Measurements from ENCODE around the gene PACS2. TPM values are rescaled to one million over a fixed set of nuclear protein-coding genes. Genes with fewer than 3 reads are reported as not detected.

PACS2 gene
- total RNA-seq, 1 experiment from 2014 or later = 55.2 TPM

GRCh38 chr14:105366386-105367074, 52.0 kb downstream of the PACS2 start:
- Histone ChIP-seq H3K4me1 (ENCODE audit: control insufficient read depth, insufficient read depth, low read length) (no peaks in the 10 kb centered on the region), H3K27me3 (ENCODE audit: control insufficient read depth, insufficient read depth, low read length) (no peaks in the 10 kb centered on the region), H3K4me3 (ENCODE audit: low read depth in 2 of 2, low read length in 2 of 2) (no peak overlapping the region), H3K27ac (ENCODE audit: low read length) (no peak overlapping the region), H3K36me3 (ENCODE audit: control insufficient read depth, insufficient read depth, low read length) (no peaks in the 10 kb centered on the region), H3K9me3 (ENCODE audit: control insufficient read depth, insufficient read depth, low read depth, low read length) (no peaks in the 10 kb centered on the region)
- BruUV-seq (replicated peaks) = no TSS peak
- no peak for TF ChIP-seq TCF7L2 (IDR thresholded peaks at IDR 0.05; ENCODE audit: low read depth, low read length)
- TF ChIP-seq SIN3A (IDR thresholded peaks at IDR 0.05; ENCODE audit: borderline replicate concordance, insufficient read depth, low read depth, low read length) = no peak
- no peak for TF ChIP-seq POLR2AphosphoS5 (IDR thresholded peaks at IDR 0.05; ENCODE audit: low read depth, low read length)
- TF ChIP-seq CTCF (IDR thresholded peaks at IDR 0.05) = no peak
- no peak for TF ChIP-seq REST (IDR thresholded peaks at IDR 0.05; ENCODE audit: insufficient read depth in 1 of 2, low read depth in 2 of 2, low read length in 1 of 2)
- intact Hi-C loops (cut with micrococcal nuclease; ENCODE audit: unreplicated experiment) = no loop called here
- POLR2A ChIA-PET = interaction anchor here (0.5 kb wide), 1 partner anchor 123 kb away, joined by 3 read pairs; no protein-coding TSS in a partner anchor
- in situ Hi-C loops (cut with HindIII; ENCODE audit: low pct_unique_long_range_greater_than_20kb, low sequenced_read_pairs) = no loop called here
- ATAC-seq (no peak), DNase-seq (ENCODE audit: low read depth, low spot score) (no peak)
- CTCF ChIA-PET = no interaction called here

GRCh38 chr14:105367116-105368031, 52.8 kb downstream of the PACS2 start:
- BruUV-seq (replicated peaks) = no TSS peak
- Histone ChIP-seq H3K9me3 (ENCODE audit: control insufficient read depth, insufficient read depth, low read depth, low read length) (no peaks in the 10 kb centered on the region), H3K36me3 (ENCODE audit: control insufficient read depth, insufficient read depth, low read length) (no peaks in the 10 kb centered on the region), H3K4me1 (ENCODE audit: control insufficient read depth, insufficient read depth, low read length) (no peaks in the 10 kb centered on the region), H3K4me3 (ENCODE audit: low read depth in 2 of 2, low read length in 2 of 2) (no peak overlapping the region), H3K27ac (ENCODE audit: low read length) (no peak overlapping the region), H3K27me3 (ENCODE audit: control insufficient read depth, insufficient read depth, low read length) (no peaks in the 10 kb centered on the region)
- ChIA-PET POLR2A (interaction anchor here (0.5 kb wide), 1 partner anchor 122 kb away, joined by 3 read pairs; no protein-coding TSS in a partner anchor), CTCF (no interaction called here)
- in situ Hi-C loops (cut with HindIII; ENCODE audit: low pct_unique_long_range_greater_than_20kb, low sequenced_read_pairs) (no loop called here), intact Hi-C loops (cut with micrococcal nuclease; ENCODE audit: unreplicated experiment) (no loop called here)
- TF ChIP-seq POLR2AphosphoS5 (IDR thresholded peaks at IDR 0.05; ENCODE audit: low read depth, low read length) (no peak), SIN3A (IDR thresholded peaks at IDR 0.05; ENCODE audit: borderline replicate concordance, insufficient read depth, low read depth, low read length) (no peak), REST (IDR thresholded peaks at IDR 0.05; ENCODE audit: insufficient read depth in 1 of 2, low read depth in 2 of 2, low read length in 1 of 2) (no peak), TCF7L2 (IDR thresholded peaks at IDR 0.05; ENCODE audit: low read depth, low read length) (no peak), CTCF (IDR thresholded peaks at IDR 0.05) (no peak)
- DNase-seq (ENCODE audit: low read depth, low spot score) = no peak
- ATAC-seq = no peak
